Measurements from ENCODE around the gene VPS35L. TPM values are rescaled to one million over a fixed set of nuclear protein-coding genes. Genes with fewer than 3 reads are reported as not detected.
"Not testable (repeated sequence)": the region's sequence is repeated elsewhere in the genome, so short reads cannot be mapped to it uniquely, and the experiment has no call there.

The VPS35L gene
- polyA plus RNA-seq, 3 donors: 60.8 to 64.7 (median 63.9) TPM

DNA sequence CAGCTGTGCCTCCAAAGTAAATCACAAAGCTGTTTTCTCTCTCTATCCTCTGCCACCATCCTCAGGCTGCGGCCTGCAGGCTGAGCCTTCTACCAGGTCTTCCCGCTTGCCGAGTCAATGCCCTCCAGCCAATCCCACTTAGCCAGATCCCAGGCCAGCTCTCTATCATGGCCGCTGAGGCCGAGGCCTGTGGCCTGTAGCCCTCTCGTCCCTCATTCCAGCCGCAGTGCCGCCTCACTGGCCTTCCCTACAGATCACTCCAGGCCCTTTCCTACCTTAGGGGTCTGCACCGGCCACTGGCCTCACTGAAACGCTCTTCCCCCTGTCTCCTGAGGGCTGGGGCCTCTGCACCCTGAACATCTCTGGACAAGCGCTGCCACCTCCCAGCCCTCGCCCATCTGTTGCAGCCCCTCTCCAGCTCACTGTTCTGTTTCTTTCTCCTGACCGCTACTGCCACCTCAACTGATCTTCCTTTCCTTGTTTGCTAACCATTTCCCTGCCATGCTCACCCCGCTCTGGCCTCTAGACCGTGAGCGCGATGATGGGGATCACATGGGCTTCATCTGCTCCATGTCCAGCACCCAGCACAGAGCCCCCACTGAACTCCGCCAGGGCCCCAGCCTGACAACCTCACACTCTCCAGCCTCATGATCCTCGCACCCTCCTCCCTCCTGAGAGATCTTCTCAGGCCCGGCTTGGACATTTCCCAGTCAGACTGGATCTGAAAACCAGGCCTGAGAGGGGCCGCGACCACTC is 154.1 kb downstream of the VPS35L start:
- no peak for DNase-seq (ENCODE audit: low read depth in 3 of 3, low spot score in 2 of 3)

- no peak for DNase-seq (ENCODE audit: low read depth in 3 of 3, low spot score in 2 of 3)
These were observed 154.8 kb downstream of the VPS35L start for GRCh38 chr16:19710191-19710908.

DNA sequence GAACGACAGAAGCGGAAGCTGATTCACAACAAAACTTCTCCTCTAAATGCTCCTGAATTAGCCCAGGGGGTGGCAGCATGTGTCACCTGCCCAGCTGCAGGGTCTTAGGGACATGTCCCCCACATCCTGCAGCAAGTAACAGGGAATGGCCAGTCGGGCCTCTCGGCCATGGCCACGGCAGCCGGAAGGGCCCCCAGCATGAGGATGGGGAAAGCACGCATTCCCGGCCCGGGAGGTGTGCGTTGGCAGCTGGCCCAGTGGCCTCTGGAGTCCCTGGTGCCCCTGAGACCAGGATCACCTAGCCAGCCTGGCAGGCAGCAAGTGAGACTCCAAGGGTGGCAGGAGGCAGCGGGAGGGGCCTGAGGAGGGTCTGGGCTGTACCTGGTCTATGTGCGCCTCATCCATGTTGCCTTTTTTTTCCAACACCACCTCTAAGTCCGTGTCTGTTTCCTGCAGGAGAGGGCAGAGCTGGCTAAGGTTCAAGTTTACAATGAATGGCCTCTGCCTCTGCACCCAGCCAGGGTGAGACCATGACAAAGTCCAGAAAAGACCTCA is 155.6 kb downstream of the VPS35L start:
- DNase-seq (ENCODE audit: low read depth in 3 of 3, low spot score in 2 of 3): no peak

- no peak for DNase-seq (ENCODE audit: low read depth in 3 of 3, low spot score in 2 of 3)
These were observed 156.1 kb downstream of the VPS35L start for GRCh38 chr16:19711643-19712042.

GRCh38 chr16:19712418-19713058 is 157.0 kb downstream of the VPS35L start:
- no peak for DNase-seq (ENCODE audit: low read depth in 3 of 3, low spot score in 2 of 3)

DNA sequence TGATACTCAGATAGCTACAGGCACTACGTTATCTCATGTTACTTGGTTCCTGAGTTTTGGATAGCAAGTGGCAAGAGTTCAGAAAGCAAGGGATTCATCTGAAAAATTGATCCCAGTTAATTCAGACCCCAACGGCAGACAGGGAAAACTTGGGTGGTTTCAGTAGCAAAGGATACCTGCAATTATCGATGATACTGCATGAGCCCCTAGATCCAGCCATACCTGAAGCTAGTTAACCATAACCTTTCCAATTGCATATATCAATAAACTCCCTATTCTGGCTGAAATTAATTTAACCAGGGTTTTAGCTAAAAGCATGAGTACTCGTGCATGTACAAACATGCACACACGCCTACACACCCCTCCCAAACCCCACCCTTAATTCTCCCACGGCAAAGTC is 158.2 kb downstream of the VPS35L start:
- DNase-seq (ENCODE audit: low read depth in 3 of 3, low spot score in 2 of 3): no peak

GRCh38 chr16:19715566-19715965 is 160.1 kb downstream of the VPS35L start:
- no peak for DNase-seq (ENCODE audit: low read depth in 3 of 3, low spot score in 2 of 3)

DNA sequence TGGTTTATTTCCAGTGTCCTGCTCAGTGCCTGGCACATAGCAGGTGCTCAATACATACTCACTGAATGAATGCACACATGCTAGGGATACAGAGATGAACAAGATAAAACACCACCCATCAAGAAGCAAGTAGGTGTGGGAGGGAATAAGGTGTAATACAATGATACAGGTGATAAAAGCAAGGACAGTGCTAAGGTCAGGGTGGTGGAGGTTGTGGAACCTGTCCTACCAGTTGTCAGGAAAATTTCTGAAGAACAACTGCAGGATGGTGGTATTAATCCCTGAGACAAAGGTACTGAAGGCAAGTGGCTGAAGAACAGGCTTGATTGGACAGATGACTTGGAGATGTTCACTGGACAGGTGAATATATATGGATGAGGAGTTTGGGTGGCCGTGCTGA is 160.7 kb downstream of the VPS35L start:
- no peak for DNase-seq (ENCODE audit: low read depth in 3 of 3, low spot score in 2 of 3)

- not testable (repeated sequence) for DNase-seq (ENCODE audit: low read depth in 3 of 3, low spot score in 2 of 3)
These were observed 161.2 kb downstream of the VPS35L start for GRCh38 chr16:19716728-19717127.

GRCh38 chr16:19717314-19717713 is 161.8 kb downstream of the VPS35L start:
- DNase-seq (ENCODE audit: low read depth in 3 of 3, low spot score in 2 of 3): no peak

- peak; percentile 77 to 84 (median 80) for DNase-seq (ENCODE audit: low read depth in 3 of 3, low spot score in 2 of 3)
These were observed 162.5 kb downstream of the VPS35L start, which contains the start of the genes IQCK and KNOP1 for GRCh38 chr16:19717741-19718623. Gene IQCK, plus strand, starts transcription at chr16:19718271. Its CDS starts 36 bp downstream, at chr16:19718307. Gene KNOP1, minus strand, starts transcription at chr16:19718227. Its CDS starts 3,192 bp downstream, at chr16:19715035.

GRCh38 chr16:19718624-19718965 is 163.1 kb downstream of the VPS35L start:
- no peak for DNase-seq (ENCODE audit: low read depth in 3 of 3, low spot score in 2 of 3)

GRCh38 chr16:19722269-19722952 is 166.9 kb downstream of the VPS35L start:
- no peak for DNase-seq (ENCODE audit: low read depth in 3 of 3, low spot score in 2 of 3)

GRCh38 chr16:19722981-19723380 is 167.5 kb downstream of the VPS35L start:
- DNase-seq (ENCODE audit: low read depth in 3 of 3, low spot score in 2 of 3): no peak

- DNase-seq (ENCODE audit: low read depth in 3 of 3, low spot score in 2 of 3): no peak
These were observed 173.1 kb downstream of the VPS35L start for GRCh38 chr16:19728636-19728965.

- no peak for DNase-seq (ENCODE audit: low read depth in 3 of 3, low spot score in 2 of 3)
These were observed 178.0 kb downstream of the VPS35L start for GRCh38 chr16:19733551-19733950.

- DNase-seq (ENCODE audit: low read depth in 3 of 3, low spot score in 2 of 3): no peak
These were observed 179.8 kb downstream of the VPS35L start for GRCh38 chr16:19735074-19735867.

GRCh38 chr16:19737306-19738038 is 182.0 kb downstream of the VPS35L start:
- DNase-seq (ENCODE audit: low read depth in 3 of 3, low spot score in 2 of 3): no peak

Data from right renal cortex interstitium (tissue), 3 donors.